KMS-11 (cell line): ENCODE results near the gene TMEM156.

ENCODE experiments used
- H2AFZ ChIP-seq: fragments of 200-600 bp; sonication (generic); 2 replicates; pipeline ENCODE4 v1.6.1; 2016; ENCODE audit warnings: antibody characterized with exemption, mixed run types, low read depth
- H3K27ac ChIP-seq: fragments of 200-600 bp; sonication (generic); 2 replicates; pipeline ENCODE4 v1.6.1; 2016; ENCODE audit warnings: mild to moderate bottlenecking, mixed run types
- H3K27me3 ChIP-seq: fragments of 200-600 bp; sonication (generic); 2 replicates; pipeline ENCODE4 v1.6.1; 2017; ENCODE audit warnings: mild to moderate bottlenecking, low read depth, mixed run types, moderate library complexity; ENCODE audit not compliant: insufficient read depth
- H3K36me3 ChIP-seq: fragments of 200-600 bp; sonication (generic); 2 replicates; pipeline ENCODE4 v1.6.1; 2017; ENCODE audit warnings: mild to moderate bottlenecking, mixed run types; ENCODE audit not compliant: insufficient read depth
- H3K4me1 ChIP-seq: fragments of 200-600 bp; sonication (generic); 2 replicates; pipeline ENCODE4 v1.6.1; 2016; ENCODE audit warnings: mild to moderate bottlenecking, low read depth, mixed run types; ENCODE audit not compliant: poor library complexity, severe bottlenecking
- H3K4me2 ChIP-seq: fragments of 200-600 bp; sonication (generic); 2 replicates; pipeline ENCODE4 v1.7.0; 2016; ENCODE audit warnings: mild to moderate bottlenecking, mixed run types
- H3K4me3 ChIP-seq: fragments of 200-600 bp; sonication (generic); IDR thresholded peaks from 2 replicates; pipeline ENCODE4 v1.6.1; 2017; ENCODE audit warnings: low read depth, low read length, mixed read lengths; ENCODE audit not compliant: insufficient read depth
- H3K79me2 ChIP-seq: fragments of 200-600 bp; sonication (generic); 2 replicates; pipeline ENCODE4 v1.6.1; 2016; ENCODE audit warnings: low read depth, mixed run types; ENCODE audit not compliant: insufficient read depth
- H3K9ac ChIP-seq: fragments of 200-600 bp; sonication (generic); 2 replicates; pipeline ENCODE4 v1.6.1; 2016; ENCODE audit warnings: mild to moderate bottlenecking, mixed run types
- H4K20me1 ChIP-seq: fragments of 200-600 bp; sonication (generic); 2 replicates; pipeline ENCODE4 v1.6.1; 2016; ENCODE audit warnings: mild to moderate bottlenecking, mixed run types; ENCODE audit not compliant: insufficient read depth
- TF ChIP-seq, protein P1 (sequence below): fragments of 200-600 bp; sonication (generic); conservative IDR thresholded peaks from 2 replicates; pipeline ENCODE4 v1.6.1; 2017; ENCODE audit warnings: low read depth, mild to moderate bottlenecking, antibody characterized with exemption, low read length, moderate library complexity, mixed read lengths

Gene TMEM156

DNA sequence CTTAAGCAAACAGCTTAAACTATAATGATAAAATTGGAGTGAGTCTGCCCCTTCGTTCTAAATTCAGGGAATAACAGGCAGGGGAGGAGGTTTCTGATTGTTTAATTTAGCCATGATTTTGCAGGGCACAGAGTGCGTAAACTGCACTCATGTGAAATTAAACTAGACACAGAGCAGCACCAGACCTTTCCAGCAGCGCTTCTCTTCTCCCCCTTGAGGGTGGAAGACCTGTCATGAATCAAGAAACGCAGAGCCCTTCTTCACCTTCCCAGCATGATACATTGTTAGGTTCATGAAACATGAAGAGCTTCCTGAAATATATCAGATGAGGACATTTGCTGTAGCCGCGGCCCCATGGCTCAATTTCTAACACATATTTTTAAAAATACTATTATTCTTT is 101.5 kb downstream of the TMEM156 start:
- Histone ChIP-seq H3K27me3 (no peaks in the 10 kb centered on the region), H3K27ac (no peak overlapping the region), H2AFZ (no peak overlapping the region), H3K36me3 (no peaks in the 10 kb centered on the region), H3K4me2 (no peak overlapping the region), H3K4me3 (no peak overlapping the region), H4K20me1 (no peaks in the 10 kb centered on the region), H3K79me2 (no peaks in the 10 kb centered on the region), H3K9ac (no peak overlapping the region), H3K4me1 (no peaks in the 10 kb centered on the region)
- TF ChIP-seq, protein P1, sequence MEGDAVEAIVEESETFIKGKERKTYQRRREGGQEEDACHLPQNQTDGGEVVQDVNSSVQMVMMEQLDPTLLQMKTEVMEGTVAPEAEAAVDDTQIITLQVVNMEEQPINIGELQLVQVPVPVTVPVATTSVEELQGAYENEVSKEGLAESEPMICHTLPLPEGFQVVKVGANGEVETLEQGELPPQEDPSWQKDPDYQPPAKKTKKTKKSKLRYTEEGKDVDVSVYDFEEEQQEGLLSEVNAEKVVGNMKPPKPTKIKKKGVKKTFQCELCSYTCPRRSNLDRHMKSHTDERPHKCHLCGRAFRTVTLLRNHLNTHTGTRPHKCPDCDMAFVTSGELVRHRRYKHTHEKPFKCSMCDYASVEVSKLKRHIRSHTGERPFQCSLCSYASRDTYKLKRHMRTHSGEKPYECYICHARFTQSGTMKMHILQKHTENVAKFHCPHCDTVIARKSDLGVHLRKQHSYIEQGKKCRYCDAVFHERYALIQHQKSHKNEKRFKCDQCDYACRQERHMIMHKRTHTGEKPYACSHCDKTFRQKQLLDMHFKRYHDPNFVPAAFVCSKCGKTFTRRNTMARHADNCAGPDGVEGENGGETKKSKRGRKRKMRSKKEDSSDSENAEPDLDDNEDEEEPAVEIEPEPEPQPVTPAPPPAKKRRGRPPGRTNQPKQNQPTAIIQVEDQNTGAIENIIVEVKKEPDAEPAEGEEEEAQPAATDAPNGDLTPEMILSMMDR: no peak

DNA sequence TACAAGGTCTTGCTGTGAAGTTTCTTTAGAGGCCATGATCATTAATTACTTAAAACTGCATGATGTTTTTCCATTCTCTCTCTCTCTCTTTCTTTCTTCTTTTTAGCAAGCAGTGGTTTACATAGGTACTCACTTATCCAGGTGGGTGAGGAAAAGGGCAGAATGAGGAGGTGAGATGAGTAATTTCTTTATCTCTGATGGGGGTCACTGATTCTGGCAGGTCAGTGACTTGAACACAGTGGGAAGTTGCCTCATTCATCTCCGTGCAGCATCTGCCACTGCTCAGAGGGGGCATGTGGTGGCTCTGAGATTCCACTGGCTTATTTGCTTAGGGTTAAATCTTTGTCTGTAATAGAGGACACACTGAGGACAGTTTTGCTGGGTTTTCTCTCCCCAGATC is 102.0 kb downstream of the TMEM156 start:
- TF ChIP-seq, protein P1: no peak
- Histone ChIP-seq H3K4me2 (no peak overlapping the region), H3K4me1 (no peaks in the 10 kb centered on the region), H3K36me3 (no peaks in the 10 kb centered on the region), H3K27ac (no peak overlapping the region), H3K9ac (no peak overlapping the region), H4K20me1 (no peaks in the 10 kb centered on the region), H2AFZ (no peak overlapping the region), H3K27me3 (no peaks in the 10 kb centered on the region), H3K79me2 (no peaks in the 10 kb centered on the region), H3K4me3 (no peak overlapping the region)

DNA sequence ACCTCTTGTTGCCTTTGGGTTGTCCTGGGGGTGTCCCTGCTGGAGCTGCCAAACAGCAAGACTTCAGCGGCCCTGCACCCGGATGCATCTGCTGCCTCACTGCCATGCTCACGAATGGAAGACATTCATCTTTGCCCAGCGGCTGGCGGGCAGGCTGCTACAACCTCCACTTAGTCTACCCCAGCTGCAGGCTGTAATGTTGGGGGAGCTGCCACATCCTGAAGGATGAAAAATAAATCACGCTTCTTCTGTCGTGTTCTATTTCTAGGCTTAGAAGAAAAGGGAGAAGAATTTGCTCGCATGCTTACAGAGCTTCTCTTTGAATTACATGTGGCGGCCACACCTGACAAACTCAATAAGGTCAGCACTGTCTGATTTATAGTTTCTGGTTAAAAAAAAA is 103.2 kb downstream of the TMEM156 start:
- Histone ChIP-seq H3K36me3 (no peaks in the 10 kb centered on the region), H3K79me2 (no peaks in the 10 kb centered on the region), H3K27me3 (no peaks in the 10 kb centered on the region), H2AFZ (no peak overlapping the region), H3K27ac (no peak overlapping the region), H4K20me1 (no peaks in the 10 kb centered on the region), H3K4me2 (no peak overlapping the region), H3K9ac (no peak overlapping the region), H3K4me3 (no peak overlapping the region), H3K4me1 (no peaks in the 10 kb centered on the region)
- TF ChIP-seq, protein P1: no peak

DNA sequence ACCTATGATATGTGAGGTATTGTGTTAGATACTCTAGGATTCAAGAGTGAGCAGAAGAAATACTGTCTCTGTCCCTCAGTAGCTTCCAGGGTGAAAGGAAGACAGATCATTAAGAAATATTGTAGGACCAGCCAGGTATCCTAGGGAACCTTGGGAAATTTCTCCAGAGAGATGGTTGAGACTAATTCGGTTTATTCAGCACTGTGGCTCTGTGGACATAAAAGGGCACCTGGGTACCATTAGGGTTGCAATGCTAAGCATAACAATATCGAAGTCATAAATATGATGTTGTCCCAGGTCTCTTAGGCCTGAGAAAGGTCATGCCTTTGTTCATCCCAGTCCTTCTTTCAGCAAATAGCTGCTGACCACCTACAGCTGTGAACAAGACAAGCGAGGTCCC is 103.6 kb downstream of the TMEM156 start:
- H4K20me1 ChIP-seq: no peaks in the 10 kb centered on the region
- no peak overlapping the region for H2AFZ ChIP-seq
- H3K4me3 ChIP-seq: no peak overlapping the region
- no peak overlapping the region for H3K9ac ChIP-seq
- no peaks in the 10 kb centered on the region for H3K4me1 ChIP-seq
- TF ChIP-seq, protein P1: no peak
- no peak overlapping the region for H3K27ac ChIP-seq
- no peak overlapping the region for H3K4me2 ChIP-seq
- no peaks in the 10 kb centered on the region for H3K27me3 ChIP-seq
- H3K36me3 ChIP-seq: no peaks in the 10 kb centered on the region
- no peaks in the 10 kb centered on the region for H3K79me2 ChIP-seq
